ENCODE data around the gene GAL3ST1. TPM values are rescaled to one million over a fixed set of nuclear protein-coding genes. Genes with fewer than 3 reads are reported as not detected.

The GAL3ST1 gene
- total and polyA plus RNA-seq, 10 of the 15 experiments (the other 5 are each of a cell fraction or from before 2014, with no cell fraction given) = not detected

DNA sequence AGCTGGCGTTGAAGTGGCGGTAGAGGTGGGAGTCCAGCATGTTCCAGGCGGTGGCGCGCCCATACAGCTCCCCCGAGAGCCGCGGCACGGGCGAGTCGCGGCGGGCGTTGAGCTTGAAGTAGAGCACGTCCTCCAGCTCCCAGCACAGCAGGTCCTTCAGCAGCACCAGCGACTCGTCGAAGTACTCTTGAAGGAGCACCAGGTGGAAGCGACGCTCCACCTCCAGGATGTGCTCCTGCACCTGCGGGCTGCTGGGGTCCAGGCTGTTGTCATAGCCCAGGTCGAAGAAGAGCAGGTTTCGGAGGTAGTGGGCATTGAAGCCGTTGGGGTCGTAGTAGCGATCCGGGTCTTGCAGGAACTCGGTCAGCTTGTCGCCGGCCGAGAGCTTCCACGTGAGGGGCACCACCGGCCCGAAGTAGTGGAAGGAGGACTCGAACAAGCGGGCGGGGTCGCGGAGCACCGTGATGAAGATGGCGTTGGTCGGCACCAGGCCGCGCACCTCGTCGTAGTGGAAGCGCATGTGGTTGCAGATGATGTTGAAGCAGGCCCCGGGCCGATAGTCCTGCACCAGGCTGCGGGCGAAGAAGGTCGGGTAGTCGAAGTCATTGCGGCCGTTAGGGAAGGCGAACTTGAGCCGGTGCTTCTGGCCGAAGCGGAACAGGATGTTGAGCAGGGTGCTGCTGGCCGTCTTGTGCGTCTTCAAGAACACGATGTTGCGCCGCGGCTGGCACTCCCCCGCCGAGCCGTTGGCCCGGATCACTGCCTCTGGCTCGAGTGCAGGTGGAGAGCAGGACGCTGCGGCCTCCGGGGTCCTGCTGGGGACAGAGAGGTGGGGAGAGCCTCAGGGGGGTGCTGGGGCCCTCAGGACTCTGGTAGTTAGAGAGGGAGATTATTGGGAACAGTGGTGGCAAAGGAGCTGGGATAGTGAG, 18.9 kb downstream of the GAL3ST1 start (continued):
- TF ChIP-seq, protein P1, sequence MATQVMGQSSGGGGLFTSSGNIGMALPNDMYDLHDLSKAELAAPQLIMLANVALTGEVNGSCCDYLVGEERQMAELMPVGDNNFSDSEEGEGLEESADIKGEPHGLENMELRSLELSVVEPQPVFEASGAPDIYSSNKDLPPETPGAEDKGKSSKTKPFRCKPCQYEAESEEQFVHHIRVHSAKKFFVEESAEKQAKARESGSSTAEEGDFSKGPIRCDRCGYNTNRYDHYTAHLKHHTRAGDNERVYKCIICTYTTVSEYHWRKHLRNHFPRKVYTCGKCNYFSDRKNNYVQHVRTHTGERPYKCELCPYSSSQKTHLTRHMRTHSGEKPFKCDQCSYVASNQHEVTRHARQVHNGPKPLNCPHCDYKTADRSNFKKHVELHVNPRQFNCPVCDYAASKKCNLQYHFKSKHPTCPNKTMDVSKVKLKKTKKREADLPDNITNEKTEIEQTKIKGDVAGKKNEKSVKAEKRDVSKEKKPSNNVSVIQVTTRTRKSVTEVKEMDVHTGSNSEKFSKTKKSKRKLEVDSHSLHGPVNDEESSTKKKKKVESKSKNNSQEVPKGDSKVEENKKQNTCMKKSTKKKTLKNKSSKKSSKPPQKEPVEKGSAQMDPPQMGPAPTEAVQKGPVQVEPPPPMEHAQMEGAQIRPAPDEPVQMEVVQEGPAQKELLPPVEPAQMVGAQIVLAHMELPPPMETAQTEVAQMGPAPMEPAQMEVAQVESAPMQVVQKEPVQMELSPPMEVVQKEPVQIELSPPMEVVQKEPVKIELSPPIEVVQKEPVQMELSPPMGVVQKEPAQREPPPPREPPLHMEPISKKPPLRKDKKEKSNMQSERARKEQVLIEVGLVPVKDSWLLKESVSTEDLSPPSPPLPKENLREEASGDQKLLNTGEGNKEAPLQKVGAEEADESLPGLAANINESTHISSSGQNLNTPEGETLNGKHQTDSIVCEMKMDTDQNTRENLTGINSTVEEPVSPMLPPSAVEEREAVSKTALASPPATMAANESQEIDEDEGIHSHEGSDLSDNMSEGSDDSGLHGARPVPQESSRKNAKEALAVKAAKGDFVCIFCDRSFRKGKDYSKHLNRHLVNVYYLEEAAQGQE (IDR thresholded peaks at IDR 0.05; ENCODE audit: low read depth, low read length) = no peak

DNA sequence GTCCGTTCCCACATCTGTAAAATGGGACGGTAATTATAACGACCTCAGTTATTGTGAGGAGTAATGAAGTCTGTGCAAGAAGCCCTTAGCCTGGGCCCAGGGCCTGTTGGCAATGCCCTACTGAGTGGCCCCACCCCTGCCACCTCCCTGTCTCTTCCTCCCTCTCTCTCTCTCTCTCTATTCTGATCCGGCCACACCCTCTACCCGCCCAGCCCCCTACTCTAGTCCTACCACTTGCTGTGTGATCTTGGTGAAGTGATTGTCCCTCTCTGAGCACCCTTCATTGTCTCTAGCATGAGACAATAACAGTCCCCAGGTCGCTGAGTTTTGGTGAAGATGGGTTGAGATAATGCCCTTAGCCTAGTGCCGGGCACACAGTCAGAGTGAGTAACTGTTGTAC, 20.5 kb downstream of the GAL3ST1 start:
- no TSS peak for BruUV-seq (replicated peaks)
- no peak overlapping the region for H3K27ac ChIP-seq (ENCODE audit: control insufficient read depth, insufficient read depth)
- FAIRE-seq (no peak), ATAC-seq (no peak), DNase-seq (ENCODE audit: low read depth, low spot score) (no peak)
- ChIA-PET RAD21 (ENCODE audit: unreplicated experiment) (no interaction called here), POLR2A (no interaction called here), SMC1A (ENCODE audit: uncharacterized antibody, unreplicated experiment) (no interaction called here), CTCF (no interaction called here)
- no peaks in the 10 kb centered on the region; the same call in 1 of the 2 replicates for H4K20me1 ChIP-seq (ENCODE audit: control insufficient read depth, insufficient read depth)
- no peaks in the 10 kb centered on the region for H3K79me2 ChIP-seq (ENCODE audit: control insufficient read depth, insufficient read depth, low read length)
- 0 out of 4 replicates have a peak, but pooled peaks cover 0 to 1% of the 10 kb centered on the region in 2 experiments for H3K27me3 ChIP-seq (replicated peaks in 1 of 2; ENCODE audit: control insufficient read depth in 2 of 2, insufficient read depth in 2 of 2, low read length in 1 of 2)
- H3K4me3 ChIP-seq = no peak overlapping the region
- no peaks in the 10 kb centered on the region for H3K9me3 ChIP-seq (replicated peaks; ENCODE audit: control insufficient read depth, insufficient read depth, low read length)
- no peak overlapping the region for H3K4me2 ChIP-seq (ENCODE audit: control insufficient read depth, insufficient read depth)
- no peak overlapping the region for H3K9ac ChIP-seq (ENCODE audit: control insufficient read depth, insufficient read depth, low read length)
- no peaks in the 10 kb centered on the region for H3K36me3 ChIP-seq (ENCODE audit: control insufficient read depth in 2 of 2, insufficient read depth in 2 of 2, low read length in 1 of 2)
- in situ Hi-C loops (cut with MboI) = no loop called here
- WGBS (ENCODE audit: insufficient coverage, insufficient replicate concordance, low lambda C conversion rate, missing lambda C conversion rate) = 32% methylated on average over 7 of the region's 7 CpGs
- TF ChIP-seq, protein P2, sequence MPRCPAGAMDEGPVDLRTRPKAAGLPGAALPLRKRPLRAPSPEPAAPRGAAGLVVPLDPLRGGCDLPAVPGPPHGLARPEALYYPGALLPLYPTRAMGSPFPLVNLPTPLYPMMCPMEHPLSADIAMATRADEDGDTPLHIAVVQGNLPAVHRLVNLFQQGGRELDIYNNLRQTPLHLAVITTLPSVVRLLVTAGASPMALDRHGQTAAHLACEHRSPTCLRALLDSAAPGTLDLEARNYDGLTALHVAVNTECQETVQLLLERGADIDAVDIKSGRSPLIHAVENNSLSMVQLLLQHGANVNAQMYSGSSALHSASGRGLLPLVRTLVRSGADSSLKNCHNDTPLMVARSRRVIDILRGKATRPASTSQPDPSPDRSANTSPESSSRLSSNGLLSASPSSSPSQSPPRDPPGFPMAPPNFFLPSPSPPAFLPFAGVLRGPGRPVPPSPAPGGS (IDR thresholded peaks at IDR 0.05; ENCODE audit: borderline replicate concordance, insufficient read depth, low read depth, low read length, poor library complexity, severe bottlenecking) = peak; percentile 61
- TF ChIP-seq RUNX3 (IDR thresholded peaks at IDR 0.05; ENCODE audit: low read length) = no peak
- intact Hi-C loops (cut with micrococcal nuclease; ENCODE audit: unreplicated experiment) = no loop called here
- no peaks in the 10 kb centered on the region for H3K4me1 ChIP-seq (ENCODE audit: control insufficient read depth, insufficient read depth, low read length)
- H2AFZ ChIP-seq (ENCODE audit: control insufficient read depth, low read depth, low read length) = no peak overlapping the region

Measured in GM12878 (cell line).